Aorta (tissue), 5 donors: ENCODE measurements around the gene LCE3B. TPM values are rescaled to one million over a fixed set of nuclear protein-coding genes. Genes with fewer than 3 reads are reported as not detected.
A peak's percentile ranks its signal among the peaks of the same experiment; 100 is the strongest.
"Not testable (repeated sequence)": the region's sequence is repeated elsewhere in the genome, so short reads cannot be mapped to it uniquely, and the experiment has no call there.

Experiments
- ATAC-seq: fragments of 200-7000 bp; cut with Tn5 transposase; one replicate; pipeline ENCODE4 v1.9.1; 2022; ENCODE audit warnings: moderate library complexity; ENCODE audit not compliant: low FRiP score
- DNase-seq, 2 donors: peaks; one replicate each; pipeline ENCODE4 v3.0.0-alpha.2; 2020
- H3K27ac ChIP-seq, 2 donors: one replicate each; pipeline ENCODE4 v1.5.1; 2013; ENCODE audit warnings: low read length in 2 of 2, mild to moderate bottlenecking in 2 of 2, moderate library complexity in 2 of 2, control low read depth in 1 of 2, inconsistent platforms in 1 of 2, low read depth in 1 of 2
- H3K27me3 ChIP-seq, 2 donors: one replicate each; pipeline ENCODE4 v1.6.1; 2013; ENCODE audit warnings: control low read depth in 1 of 2, low read length in 1 of 2, mild to moderate bottlenecking in 1 of 2, moderate library complexity in 1 of 2; ENCODE audit not compliant: insufficient read depth in 2 of 2, control insufficient read depth in 1 of 2
- H3K36me3 ChIP-seq, 2 donors: one replicate each; pipeline ENCODE4 v1.6.1; 2013; ENCODE audit warnings: control low read depth in 1 of 2, low read length in 1 of 2, mild to moderate bottlenecking in 1 of 2; ENCODE audit not compliant: insufficient read depth in 2 of 2, control insufficient read depth in 1 of 2
- H3K4me1 ChIP-seq, 2 donors: one replicate each; pipeline ENCODE4 v1.6.1; 2013; ENCODE audit warnings: low read length in 2 of 2, control low read depth in 1 of 2, mild to moderate bottlenecking in 1 of 2, moderate library complexity in 1 of 2; ENCODE audit not compliant: insufficient read depth in 2 of 2, control insufficient read depth in 1 of 2
- H3K4me3 ChIP-seq, 2 donors: one replicate each; pipeline ENCODE4 v1.5.1; 2013; ENCODE audit warnings: low read length in 2 of 2, control low read depth in 1 of 2, mild to moderate bottlenecking in 1 of 2
- H3K9me3 ChIP-seq: one replicate; pipeline ENCODE4 v1.6.1; 2013; ENCODE audit warnings: mild to moderate bottlenecking, low read length; ENCODE audit not compliant: control insufficient read depth
- WGBS, 2 donors: extraction: QIAGEN DNeasy Blood & Tissue Kit; methylation state at CpG; one replicate each; pipeline ENCODE4 v1.1.7; 2013; 5-methylcytosine and 5-hydroxymethylcytosine counted together
- intact Hi-C, 2 donors: fragments of 100-400 bp; cut with DNase I; formaldehyde crosslinking; loops; one replicate each; pipeline versions ENCODE4 v1.14.2 to v1.15.0; 2022
- long read RNA-seq, 2 donors: library from polyadenylated mRNA; unstranded; transcript quantifications; one replicate each; pipeline ENCODE4 v2.0.0, GENCODE V29; 2020 to 2021
- polyA plus RNA-seq, 2 donors: library from polyadenylated mRNA; stranded (reverse); fragments of 200-250 nt; gene quantifications; one replicate each; pipeline ENCODE4 v1.2.3, GENCODE V29; 2013
- total RNA-seq, 2 donors: library from RNA; stranded (reverse); fragmentation: NEBNext Ultra II Directional; extraction: Animal tissue kit (Norgen Biotek cat#: 25700); gene quantifications; one replicate each; pipeline ENCODE4 v1.2.1, GENCODE V29; 2021
- donor health status: healthy with polysubstance abuse.
- donor health status: Bipolar disorder and iron deficiency.
- donor health status: DM: no; HTN: no; CAD: no.
- donor health status: DM: no; HTN: no; CAD: no.
- donor health status: DM: yes; HTN: yes; CAD: no.

Gene LCE3B
- total RNA-seq (not detected), polyA plus RNA-seq (not detected)
- long read RNA-seq, donor 1: 0 reads
- long read RNA-seq, donor 2: 0 reads

- Histone ChIP-seq H3K27ac (no peak within 1 kb of the TSS), H3K4me3 (no peak within 1 kb of the TSS), H3K36me3 (no peaks in the 10 kb centered on the region), H3K27me3 (no peaks in the 10 kb centered on the region), H3K4me1 (no peaks in the 10 kb centered on the region), H3K9me3 (no peaks in the 10 kb centered on the region)
- intact Hi-C loops: no loop called here
- 89% methylated on average over 1 of the region's 1 CpG; no CpG with 5 or more reads in 1 of the 2 donors for WGBS, 2 donors
- ATAC-seq (no peak), DNase-seq (no peak)
Observed at GRCh38 chr1:152613511-152613910, at the start of gene LCE3B. TSS of gene LCE3B (plus strand) at chr1:152613811. CDS start at chr1:152613811, 0 bp downstream.

- ATAC-seq (no peak), DNase-seq (no peak)
- Histone ChIP-seq H3K27me3 (no peaks in the 10 kb centered on the region), H3K27ac (no peak overlapping the region), H3K4me1 (no peaks in the 10 kb centered on the region), H3K4me3 (no peak overlapping the region), H3K36me3 (no peaks in the 10 kb centered on the region), H3K9me3 (no peaks in the 10 kb centered on the region)
- WGBS, 2 donors: 55 to 62% methylated on average over 2 of the region's 2 CpGs
- intact Hi-C loops: loop anchor here in 1 of 2 donors (10.0 kb wide), 1 partner anchor 60 kb away; the partner anchor contains the start of gene LCE3A
Observed at GRCh38 chr1:152565115-152565514, 48.5 kb upstream of the LCE3B start.

DNA sequence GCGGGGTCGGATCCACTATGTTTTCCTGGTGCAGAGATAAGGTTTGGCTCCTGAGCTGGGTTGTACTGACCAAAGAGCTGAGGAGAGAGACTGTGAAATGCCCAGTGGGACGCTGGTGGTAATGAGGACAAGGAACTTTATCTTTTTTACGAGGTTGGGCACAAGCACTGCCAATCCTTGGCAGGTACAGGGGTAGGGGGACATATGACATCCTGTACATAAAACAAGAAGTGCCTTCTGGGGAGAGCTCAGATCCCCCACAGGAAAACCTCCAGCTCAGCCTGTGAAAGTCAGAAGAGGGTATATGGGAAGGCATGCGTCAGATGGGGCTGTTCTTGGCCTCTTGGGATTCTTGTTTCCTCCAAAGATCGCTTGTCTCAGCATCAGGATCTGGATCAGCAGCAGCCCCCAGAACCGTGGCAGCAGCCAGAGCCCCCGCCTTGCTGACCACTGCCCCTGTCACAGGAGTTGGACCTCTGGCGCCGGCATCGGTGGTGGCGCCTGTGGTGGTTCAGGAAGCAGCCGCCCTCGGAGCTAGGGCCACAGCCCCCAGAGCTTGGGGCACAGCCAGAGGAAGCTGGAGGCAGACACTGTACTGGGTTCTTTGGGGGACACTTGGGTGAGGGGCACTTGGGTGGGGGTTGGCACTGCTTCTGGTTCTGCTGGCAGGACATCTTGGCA lies 47.9 kb upstream of the LCE3B start:
- H3K27me3 ChIP-seq: no peaks in the 10 kb centered on the region
- no peak for ATAC-seq
- WGBS, 2 donors: 71 to 81% methylated on average over 10 to 14 of the region's 14 CpGs
- H3K4me3 ChIP-seq: no peak overlapping the region
- no peaks in the 10 kb centered on the region for H3K4me1 ChIP-seq
- H3K9me3 ChIP-seq: no peaks in the 10 kb centered on the region
- intact Hi-C loops: loop anchor here in 1 of 2 donors (10.0 kb wide), 1 partner anchor 59 kb away; the partner anchor contains the start of gene LCE3A
- H3K36me3 ChIP-seq: no peaks in the 10 kb centered on the region
- no peak overlapping the region for H3K27ac ChIP-seq
- DNase-seq: no peak

DNA sequence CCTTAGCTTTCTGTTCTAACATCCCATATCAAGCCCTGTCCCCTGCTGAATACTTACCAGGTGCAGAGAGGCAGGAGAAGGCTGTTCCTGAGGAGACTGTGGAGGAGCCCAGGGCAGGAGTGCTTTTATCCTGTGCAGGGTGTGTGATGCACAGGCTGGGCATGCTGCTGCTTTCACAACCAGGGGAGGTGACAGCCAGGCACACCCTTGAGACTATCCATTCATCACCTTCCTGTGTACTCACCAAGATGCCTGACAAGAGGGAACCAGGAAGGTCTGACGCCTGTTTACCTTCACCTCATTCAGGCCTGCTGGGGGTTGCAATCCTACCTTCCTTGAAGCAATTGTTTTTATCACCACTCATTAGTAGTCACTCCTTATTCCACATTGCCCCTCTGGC lies 46.9 kb upstream of the LCE3B start, which contains the start of gene LCE3E:
Gene LCE3E (minus strand): TSS at position 100 of the 400 bp plus-strand sequence. CDS start 572 bp downstream, outside the sequence.
- no peak for ATAC-seq
- Histone ChIP-seq H3K4me1 (no peaks in the 10 kb centered on the region), H3K4me3 (no peak within 1 kb of the TSS), H3K9me3 (peaks cover 1% of the 10 kb centered on the region), H3K27ac (no peak within 1 kb of the TSS), H3K36me3 (no peaks in the 10 kb centered on the region), H3K27me3 (no peaks in the 10 kb centered on the region)
- no peak for DNase-seq
- intact Hi-C loops: loop anchor here in 1 of 2 donors (10.0 kb wide), 1 partner anchor 58 kb away; the partner anchor contains the start of gene LCE3A
- WGBS, 2 donors: 44 to 77% methylated on average over 1 of the region's 1 CpG

- no peaks in the 10 kb centered on the region for H3K4me1 ChIP-seq
- H3K27me3 ChIP-seq: peaks cover 0 to 2% of the 10 kb centered on the region in 2 donors
- H3K4me3 ChIP-seq: no peak overlapping the region
- ATAC-seq: no peak
- DNase-seq: no peak
- WGBS, 2 donors: 66 to 82% methylated on average over 2 of the region's 2 CpGs
- peaks cover 1% of the 10 kb centered on the region for H3K9me3 ChIP-seq
- H3K27ac ChIP-seq: no peak overlapping the region
- intact Hi-C loops: no loop called here
- H3K36me3 ChIP-seq: no peaks in the 10 kb centered on the region
Observed at GRCh38 chr1:152577168-152577567, 36.4 kb upstream of the LCE3B start.

GRCh38 chr1:152579526-152579925 lies 34.1 kb upstream of the LCE3B start:
- H3K9me3 ChIP-seq, H3K36me3 ChIP-seq, H3K4me3 ChIP-seq, intact Hi-C loops, DNase-seq, H3K4me1 ChIP-seq, H3K27ac ChIP-seq, H3K27me3 ChIP-seq, ATAC-seq: not testable (repeated sequence)
- WGBS, 2 donors: 89 to 90% methylated on average over 7 to 9 of the region's 9 CpGs

DNA sequence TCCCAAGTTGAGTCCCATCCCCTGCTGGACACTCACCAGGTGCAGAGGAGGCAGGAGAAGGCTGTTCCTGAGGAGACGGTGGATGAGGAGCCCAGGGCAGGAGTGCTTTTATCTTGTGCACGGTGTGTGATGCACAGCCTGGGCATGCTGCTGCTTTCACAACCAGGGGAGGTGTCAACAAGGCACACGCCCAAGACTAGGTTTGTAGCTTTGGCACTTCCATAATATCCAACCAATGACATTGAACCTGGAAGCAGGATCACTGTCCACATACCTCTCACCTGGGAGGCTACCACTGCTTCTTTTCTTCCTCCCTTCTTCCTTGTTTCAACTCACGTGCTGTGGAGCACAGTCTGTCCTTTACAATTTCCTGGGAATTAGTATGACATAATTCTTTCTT lies 33.2 kb upstream of the LCE3B start, which contains the start of gene LCE3D:
Gene LCE3D (minus strand): TSS at position 84 of the 400 bp plus-strand sequence. CDS start 580 bp downstream, outside the sequence.
- Histone ChIP-seq H3K4me1 (no peaks in the 10 kb centered on the region), H3K36me3 (no peaks in the 10 kb centered on the region), H3K27ac (no peak within 1 kb of the TSS), H3K4me3 (no peak within 1 kb of the TSS), H3K9me3 (peaks cover 3% of the 10 kb centered on the region), H3K27me3 (peaks cover 0 to 2% of the 10 kb centered on the region in 2 donors)
- 68 to 72% methylated on average over 4 of the region's 4 CpGs for WGBS, 2 donors
- intact Hi-C loops: no loop called here
- DNase-seq (no peak), ATAC-seq (peak; percentile 41)

DNA sequence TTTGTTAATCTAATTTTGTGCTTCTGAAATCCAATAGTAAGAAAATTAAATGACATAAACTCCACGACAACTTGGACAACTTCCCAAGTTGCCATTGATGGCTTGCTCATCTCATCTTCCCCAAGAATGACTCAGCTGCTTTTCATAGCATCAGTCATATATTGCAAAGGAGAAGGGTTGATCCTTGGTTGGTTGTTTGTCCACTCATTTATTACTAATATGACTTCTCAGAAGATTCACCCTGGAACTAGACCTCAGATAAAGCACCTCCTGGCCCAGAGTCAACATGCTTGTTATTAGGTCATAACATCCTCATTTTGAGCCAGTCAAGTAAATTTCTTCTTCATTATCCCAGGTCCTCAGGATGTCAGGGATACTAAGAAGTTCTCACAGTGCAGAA lies 31.0 kb upstream of the LCE3B start:
- no peaks in the 10 kb centered on the region for H3K4me1 ChIP-seq
- H3K27ac ChIP-seq: no peak overlapping the region
- H3K36me3 ChIP-seq: no peaks in the 10 kb centered on the region
- H3K4me3 ChIP-seq: no peak overlapping the region
- intact Hi-C loops: no loop called here
- WGBS, 2 donors: 66 to 79% methylated on average over 1 of the region's 1 CpG
- H3K9me3 ChIP-seq: peaks cover 3% of the 10 kb centered on the region
- DNase-seq (no peak), ATAC-seq (no peak)
- H3K27me3 ChIP-seq: peaks cover 0 to 2% of the 10 kb centered on the region in 2 donors

- H3K9me3 ChIP-seq: peaks cover 2% of the 10 kb centered on the region
- DNase-seq (no peak), ATAC-seq (no peak)
- H3K36me3 ChIP-seq: no peaks in the 10 kb centered on the region
- 53% methylated on average over 1 of the region's 1 CpG; no CpG with 5 or more reads in 1 of the 2 donors for WGBS, 2 donors
- peaks cover 0 to 2% of the 10 kb centered on the region in 2 donors for H3K27me3 ChIP-seq
- no peak overlapping the region for H3K4me3 ChIP-seq
- intact Hi-C loops: no loop called here
- H3K27ac ChIP-seq: no peak overlapping the region
- no peaks in the 10 kb centered on the region for H3K4me1 ChIP-seq
Observed at GRCh38 chr1:152585586-152585985, 28.0 kb upstream of the LCE3B start.
